ENCODE data around the gene ARMC3. TPM values are rescaled to one million over a fixed set of nuclear protein-coding genes. Genes with fewer than 3 reads are reported as not detected.

The ARMC3 gene
- total and polyA plus RNA-seq, 5 donors: not detected

GRCh38 chr10:22969704-22970103 is 41.9 kb downstream of the ARMC3 start:
- no peak for DNase-seq
- intact Hi-C loops (cut with DNase I): no loop called here
- Histone ChIP-seq H3K27ac (ENCODE audit: low read length) (no peak overlapping the region), H3K9me3 (ENCODE audit: control insufficient read depth, low read length) (no peaks in the 10 kb centered on the region), H3K27me3 (ENCODE audit: control insufficient read depth, insufficient read depth) (no peaks in the 10 kb centered on the region), H3K4me3 (ENCODE audit: low read length) (no peak overlapping the region), H3K4me1 (ENCODE audit: control insufficient read depth, insufficient read depth, low read length) (peaks cover 2% of the 10 kb centered on the region)
- WGBS: 89% methylated on average over 5 of the region's 5 CpGs
- no peak for ATAC-seq

GRCh38 chr10:22976534-22976933 is 48.7 kb downstream of the ARMC3 start:
- Histone ChIP-seq H3K27me3 (ENCODE audit: control insufficient read depth, insufficient read depth) (no peaks in the 10 kb centered on the region), H3K4me1 (ENCODE audit: control insufficient read depth, insufficient read depth, low read length) (no peaks in the 10 kb centered on the region), H3K27ac (ENCODE audit: low read length) (no peak overlapping the region), H3K9me3 (ENCODE audit: control insufficient read depth, low read length) (no peaks in the 10 kb centered on the region), H3K4me3 (ENCODE audit: low read length) (no peak overlapping the region)
- 93% methylated on average over 1 of the region's 1 CpG for WGBS
- intact Hi-C loops (cut with DNase I): no loop called here
- ATAC-seq: no peak
- no peak for DNase-seq

- ATAC-seq (no peak), DNase-seq (no peak)
- Histone ChIP-seq H3K27ac (ENCODE audit: low read length) (no peak overlapping the region), H3K4me3 (ENCODE audit: low read length) (no peak overlapping the region), H3K9me3 (ENCODE audit: control insufficient read depth, low read length) (no peaks in the 10 kb centered on the region), H3K4me1 (ENCODE audit: control insufficient read depth, insufficient read depth, low read length) (no peaks in the 10 kb centered on the region), H3K27me3 (ENCODE audit: control insufficient read depth, insufficient read depth) (no peaks in the 10 kb centered on the region)
- intact Hi-C loops (cut with DNase I): no loop called here
- WGBS: 85% methylated on average over 1 of the region's 1 CpG
These were observed 49.9 kb downstream of the ARMC3 start for GRCh38 chr10:22977751-22978150.

GRCh38 chr10:22978287-22978686 is 50.4 kb downstream of the ARMC3 start:
- H3K9me3 ChIP-seq (ENCODE audit: control insufficient read depth, low read length): no peaks in the 10 kb centered on the region
- no peak overlapping the region for H3K4me3 ChIP-seq (ENCODE audit: low read length)
- ATAC-seq (no peak), DNase-seq (no peak)
- intact Hi-C loops (cut with DNase I): no loop called here
- no peaks in the 10 kb centered on the region for H3K27me3 ChIP-seq (ENCODE audit: control insufficient read depth, insufficient read depth)
- no peaks in the 10 kb centered on the region for H3K4me1 ChIP-seq (ENCODE audit: control insufficient read depth, insufficient read depth, low read length)
- WGBS: 59% methylated on average over 2 of the region's 2 CpGs
- H3K27ac ChIP-seq (ENCODE audit: low read length): no peak overlapping the region

- intact Hi-C loops (cut with DNase I): no loop called here
- H3K27me3 ChIP-seq (ENCODE audit: control insufficient read depth, insufficient read depth): no peaks in the 10 kb centered on the region
- DNase-seq (no peak), ATAC-seq (no peak)
- H3K4me3 ChIP-seq (ENCODE audit: low read length): no peak overlapping the region
- H3K27ac ChIP-seq (ENCODE audit: low read length): no peak overlapping the region
- WGBS: 69% methylated on average over 1 of the region's 1 CpG
- H3K4me1 ChIP-seq (ENCODE audit: control insufficient read depth, insufficient read depth, low read length): no peaks in the 10 kb centered on the region
- H3K9me3 ChIP-seq (ENCODE audit: control insufficient read depth, low read length): no peaks in the 10 kb centered on the region
These were observed 51.1 kb downstream of the ARMC3 start for GRCh38 chr10:22978918-22979317.

- Histone ChIP-seq H3K4me3 (ENCODE audit: low read length) (no peak overlapping the region), H3K27me3 (ENCODE audit: control insufficient read depth, insufficient read depth) (no peaks in the 10 kb centered on the region), H3K4me1 (ENCODE audit: control insufficient read depth, insufficient read depth, low read length) (no peaks in the 10 kb centered on the region), H3K9me3 (ENCODE audit: control insufficient read depth, low read length) (no peaks in the 10 kb centered on the region), H3K27ac (ENCODE audit: low read length) (no peak overlapping the region)
- 92% methylated on average over 2 of the region's 2 CpGs for WGBS
- ATAC-seq (no peak), DNase-seq (no peak)
- intact Hi-C loops (cut with DNase I): loop anchor here in 2 of 4 donors (10.0 kb wide), 3 partner anchors 266 to 726 kb away; partner anchors contain the start of gene PIP4K2A (in 1 of the 2)
These were observed 53.0 kb downstream of the ARMC3 start for GRCh38 chr10:22980822-22981221.

- no peak overlapping the region for H3K27ac ChIP-seq (ENCODE audit: low read length)
- no peak for ATAC-seq
- no peaks in the 10 kb centered on the region for H3K9me3 ChIP-seq (ENCODE audit: control insufficient read depth, low read length)
- no peaks in the 10 kb centered on the region for H3K4me1 ChIP-seq (ENCODE audit: control insufficient read depth, insufficient read depth, low read length)
- intact Hi-C loops (cut with DNase I): loop anchor here in 2 of 4 donors (10.0 kb wide), 3 partner anchors 269 to 729 kb away; partner anchors contain the start of gene PIP4K2A (in 1 of the 2)
- no peak for DNase-seq
- no peak overlapping the region for H3K4me3 ChIP-seq (ENCODE audit: low read length)
- 85% methylated on average over 5 of the region's 5 CpGs for WGBS
- no peaks in the 10 kb centered on the region for H3K27me3 ChIP-seq (ENCODE audit: control insufficient read depth, insufficient read depth)
These were observed 56.2 kb downstream of the ARMC3 start for GRCh38 chr10:22984066-22984465.

- 32% methylated on average over 2 of the region's 2 CpGs for WGBS
- DNase-seq (no peak), ATAC-seq (peak in 1 of 2 donors; percentile 55)
- Histone ChIP-seq H3K4me1 (ENCODE audit: control insufficient read depth, insufficient read depth, low read length) (no peaks in the 10 kb centered on the region), H3K27ac (ENCODE audit: low read length) (no peak overlapping the region), H3K4me3 (ENCODE audit: low read length) (no peak overlapping the region), H3K27me3 (ENCODE audit: control insufficient read depth, insufficient read depth) (no peaks in the 10 kb centered on the region), H3K9me3 (ENCODE audit: control insufficient read depth, low read length) (no peaks in the 10 kb centered on the region)
- intact Hi-C loops (cut with DNase I): loop anchor here (5.0 to 10.0 kb wide), 5 partner anchors 272 to 975 kb away; partner anchors contain the start of gene PIP4K2A (in 1 of the 4)
These were observed 59.1 kb downstream of the ARMC3 start for GRCh38 chr10:22986771-22987542.

- intact Hi-C loops (cut with DNase I): loop anchor here (5.0 to 10.0 kb wide), 5 partner anchors 274 to 976 kb away; partner anchors contain the start of gene PIP4K2A (in 1 of the 4)
- 6% methylated on average over 12 of the region's 12 CpGs for WGBS
- Histone ChIP-seq H3K27ac (ENCODE audit: low read length) (no peak overlapping the region), H3K27me3 (ENCODE audit: control insufficient read depth, insufficient read depth) (no peaks in the 10 kb centered on the region), H3K4me3 (ENCODE audit: low read length) (no peak overlapping the region), H3K9me3 (ENCODE audit: control insufficient read depth, low read length) (no peaks in the 10 kb centered on the region), H3K4me1 (ENCODE audit: control insufficient read depth, insufficient read depth, low read length) (no peaks in the 10 kb centered on the region)
- peak in 2 of 3 donors; percentile 22 to 57 for DNase-seq
- ATAC-seq: peak; percentile 75 to 79
These were observed 60.9 kb downstream of the ARMC3 start for GRCh38 chr10:22988581-22989360.

- ATAC-seq (no peak), DNase-seq (no peak)
- intact Hi-C loops (cut with DNase I): loop anchor here in 1 of 4 donors (10.0 kb wide), 2 partner anchors 416 to 976 kb away; no protein-coding TSS in a partner anchor
- H3K9me3 ChIP-seq (ENCODE audit: control insufficient read depth, low read length): no peaks in the 10 kb centered on the region
- H3K27me3 ChIP-seq (ENCODE audit: control insufficient read depth, insufficient read depth): no peaks in the 10 kb centered on the region
- no peak overlapping the region for H3K27ac ChIP-seq (ENCODE audit: low read length)
- WGBS: 89% methylated on average over 4 of the region's 4 CpGs
- no peak overlapping the region for H3K4me3 ChIP-seq (ENCODE audit: low read length)
- H3K4me1 ChIP-seq (ENCODE audit: control insufficient read depth, insufficient read depth, low read length): no peaks in the 10 kb centered on the region
These were observed 62.6 kb downstream of the ARMC3 start for GRCh38 chr10:22990443-22990842.

GRCh38 chr10:22992075-22992474 is 64.2 kb downstream of the ARMC3 start:
- Histone ChIP-seq H3K9me3 (ENCODE audit: control insufficient read depth, low read length) (no peaks in the 10 kb centered on the region), H3K27me3 (ENCODE audit: control insufficient read depth, insufficient read depth) (no peaks in the 10 kb centered on the region), H3K27ac (ENCODE audit: low read length) (no peak overlapping the region), H3K4me1 (ENCODE audit: control insufficient read depth, insufficient read depth, low read length) (no peaks in the 10 kb centered on the region), H3K4me3 (ENCODE audit: low read length) (no peak overlapping the region)
- intact Hi-C loops (cut with DNase I): loop anchor here in 1 of 4 donors (10.0 kb wide), 2 partner anchors 417 to 977 kb away; no protein-coding TSS in a partner anchor
- DNase-seq: no peak
- whole genome bisulfite sequencing: 57% methylated on average over 5 of the region's 5 CpGs
- no peak for ATAC-seq

All from right cardiac atrium (tissue), 5 donors.